Fibroblast of pulmonary artery (primary cell): ENCODE measurements around the gene CSK.

ENCODE experiments used
- DNase-seq: peaks from one replicate; pipeline ENCODE4 v3.0.0-alpha.2; 2010; ENCODE audit warnings: low read depth
- H3K4me3 ChIP-seq: replicated peaks from 2 replicates; pipeline ENCODE4 v1.5.1; 2011; ENCODE audit warnings: low read depth, mild to moderate bottlenecking, control low read depth, low read length, moderate library complexity
- TF ChIP-seq, protein P1 (sequence below): IDR thresholded peaks from 2 replicates; pipeline ENCODE4 v1.5.1; 2011; ENCODE audit warnings: mild to moderate bottlenecking, control low read depth, low read length, inconsistent platforms; ENCODE audit errors: missing control alignments

Gene CSK

DNA sequence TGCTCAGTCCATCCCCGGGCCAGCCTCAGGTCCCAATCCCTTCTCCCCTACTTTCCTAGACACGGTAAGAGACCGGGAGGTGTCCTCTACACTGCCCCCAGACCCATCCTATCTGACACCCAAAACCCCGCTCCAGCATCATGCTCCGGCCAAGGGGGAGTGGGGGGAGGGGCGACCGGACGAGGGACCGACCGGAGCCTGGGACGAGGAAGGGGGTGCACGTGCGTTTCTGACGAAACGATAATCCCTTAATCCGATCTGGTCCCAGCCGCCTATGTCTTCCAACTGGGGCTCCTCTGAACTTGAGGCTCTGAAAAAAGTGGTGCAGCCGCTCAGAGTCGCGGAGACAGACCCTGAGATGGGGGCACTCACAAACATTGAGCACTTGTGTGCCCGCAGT is 45.0 kb downstream of the CSK start:
- DNase-seq: no peak
- TF ChIP-seq, protein P1, sequence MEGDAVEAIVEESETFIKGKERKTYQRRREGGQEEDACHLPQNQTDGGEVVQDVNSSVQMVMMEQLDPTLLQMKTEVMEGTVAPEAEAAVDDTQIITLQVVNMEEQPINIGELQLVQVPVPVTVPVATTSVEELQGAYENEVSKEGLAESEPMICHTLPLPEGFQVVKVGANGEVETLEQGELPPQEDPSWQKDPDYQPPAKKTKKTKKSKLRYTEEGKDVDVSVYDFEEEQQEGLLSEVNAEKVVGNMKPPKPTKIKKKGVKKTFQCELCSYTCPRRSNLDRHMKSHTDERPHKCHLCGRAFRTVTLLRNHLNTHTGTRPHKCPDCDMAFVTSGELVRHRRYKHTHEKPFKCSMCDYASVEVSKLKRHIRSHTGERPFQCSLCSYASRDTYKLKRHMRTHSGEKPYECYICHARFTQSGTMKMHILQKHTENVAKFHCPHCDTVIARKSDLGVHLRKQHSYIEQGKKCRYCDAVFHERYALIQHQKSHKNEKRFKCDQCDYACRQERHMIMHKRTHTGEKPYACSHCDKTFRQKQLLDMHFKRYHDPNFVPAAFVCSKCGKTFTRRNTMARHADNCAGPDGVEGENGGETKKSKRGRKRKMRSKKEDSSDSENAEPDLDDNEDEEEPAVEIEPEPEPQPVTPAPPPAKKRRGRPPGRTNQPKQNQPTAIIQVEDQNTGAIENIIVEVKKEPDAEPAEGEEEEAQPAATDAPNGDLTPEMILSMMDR: no peak
- no peak overlapping the region for H3K4me3 ChIP-seq

DNA sequence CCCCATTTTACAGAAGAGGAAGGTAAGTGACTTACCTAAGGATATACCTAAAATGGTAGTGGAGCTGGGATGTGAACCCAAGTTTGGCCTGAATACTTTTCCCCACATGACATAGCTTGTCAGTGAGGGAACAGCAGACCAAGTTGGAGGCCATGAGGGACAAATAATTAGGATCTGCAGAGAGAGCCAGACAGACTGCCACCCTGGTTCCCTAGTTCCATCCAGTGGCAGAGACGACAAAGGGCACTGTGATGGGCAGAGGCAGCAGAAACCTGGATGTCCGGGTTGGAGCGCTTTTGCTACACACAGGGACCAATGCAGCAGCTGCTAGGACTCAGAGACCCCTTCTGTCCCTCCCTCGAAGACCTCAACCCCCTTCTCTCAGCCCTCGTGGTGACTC is 45.7 kb downstream of the CSK start:
- H3K4me3 ChIP-seq: no peak overlapping the region
- no peak for DNase-seq
- TF ChIP-seq, protein P1: no peak

DNA sequence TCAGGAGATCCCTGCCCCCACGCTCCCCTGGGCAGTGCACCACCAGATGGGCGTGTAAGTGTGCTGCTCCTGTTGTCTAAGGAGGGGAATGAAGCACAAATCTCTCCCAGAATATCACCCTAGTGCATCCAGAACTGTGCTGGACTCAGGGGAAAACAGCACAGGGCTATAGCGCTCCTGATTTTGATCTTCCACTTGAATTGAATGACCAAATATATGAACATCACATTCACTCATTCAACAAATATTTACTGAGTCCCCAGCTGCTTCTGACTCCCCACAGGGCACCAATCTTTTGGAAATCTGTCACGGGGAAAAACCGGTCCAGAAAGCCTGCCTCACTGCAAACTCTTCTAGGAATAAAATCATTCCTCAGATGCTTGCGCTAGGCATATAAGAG is 47.0 kb downstream of the CSK start:
- TF ChIP-seq, protein P1: no peak
- no peak overlapping the region for H3K4me3 ChIP-seq
- no peak for DNase-seq

DNA sequence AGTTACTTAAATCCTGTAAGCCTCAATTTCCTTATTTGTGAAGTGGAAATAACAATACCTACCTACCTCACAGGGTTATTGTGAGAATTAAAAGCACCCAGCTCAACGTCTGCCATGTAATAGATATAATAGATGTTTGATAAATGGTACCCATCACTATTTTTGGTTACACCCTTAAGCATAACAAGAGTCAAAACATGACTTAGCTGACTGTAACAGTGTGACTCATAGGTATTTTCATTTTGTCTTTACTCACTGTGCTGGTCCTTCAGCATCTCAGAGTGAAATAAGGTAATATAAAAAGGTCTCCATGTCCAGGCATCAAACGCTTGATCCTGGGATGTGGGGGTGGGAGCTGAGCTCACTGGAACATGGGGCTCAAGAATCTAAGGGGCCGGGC is 47.6 kb downstream of the CSK start:
- no peak for DNase-seq
- no peak overlapping the region for H3K4me3 ChIP-seq
- TF ChIP-seq, protein P1: no peak

DNA sequence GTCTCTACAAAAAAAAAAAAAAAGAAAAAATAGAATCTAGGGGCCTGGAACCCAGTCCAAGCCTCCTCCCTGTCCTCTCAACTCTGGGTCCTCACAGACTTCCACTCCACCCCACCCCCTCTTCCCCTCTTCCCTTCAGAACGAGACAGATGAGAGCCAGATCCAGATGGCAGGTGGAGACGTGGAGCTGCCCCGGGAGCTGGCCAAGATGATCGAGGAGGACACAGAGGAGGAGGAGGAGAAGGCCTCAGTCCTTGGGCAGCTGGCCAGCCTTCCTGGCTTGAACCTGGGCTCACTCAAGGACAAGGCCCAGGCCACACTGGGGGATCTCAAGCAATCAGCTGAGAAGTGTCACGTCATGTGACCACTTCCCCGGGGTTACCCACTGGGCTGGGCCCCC is 48.1 kb downstream of the CSK start:
- no peak for DNase-seq
- no peak overlapping the region for H3K4me3 ChIP-seq
- TF ChIP-seq, protein P1: no peak

DNA sequence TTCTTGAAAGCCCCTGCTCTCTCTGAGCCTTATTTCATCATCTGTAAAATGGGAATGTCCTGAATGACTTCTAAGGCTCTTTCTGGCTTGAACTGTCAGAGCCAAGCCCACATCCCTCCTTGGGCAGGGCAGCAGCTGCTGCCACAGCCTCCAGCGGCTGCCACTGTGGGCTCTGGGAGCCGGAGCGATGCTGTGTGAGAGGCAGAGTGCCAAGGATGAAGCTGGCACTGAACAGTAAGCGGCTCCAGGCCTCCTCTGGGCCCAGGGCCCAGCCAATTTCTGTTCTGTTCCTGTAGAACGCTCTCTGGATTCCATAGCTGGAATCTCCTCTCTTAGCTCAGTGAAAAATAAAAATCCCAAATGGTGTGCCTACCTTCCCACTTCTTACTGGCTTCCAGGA is 49.0 kb downstream of the CSK start:
- DNase-seq: no peak
- TF ChIP-seq, protein P1: no peak
- H3K4me3 ChIP-seq: no peak overlapping the region

DNA sequence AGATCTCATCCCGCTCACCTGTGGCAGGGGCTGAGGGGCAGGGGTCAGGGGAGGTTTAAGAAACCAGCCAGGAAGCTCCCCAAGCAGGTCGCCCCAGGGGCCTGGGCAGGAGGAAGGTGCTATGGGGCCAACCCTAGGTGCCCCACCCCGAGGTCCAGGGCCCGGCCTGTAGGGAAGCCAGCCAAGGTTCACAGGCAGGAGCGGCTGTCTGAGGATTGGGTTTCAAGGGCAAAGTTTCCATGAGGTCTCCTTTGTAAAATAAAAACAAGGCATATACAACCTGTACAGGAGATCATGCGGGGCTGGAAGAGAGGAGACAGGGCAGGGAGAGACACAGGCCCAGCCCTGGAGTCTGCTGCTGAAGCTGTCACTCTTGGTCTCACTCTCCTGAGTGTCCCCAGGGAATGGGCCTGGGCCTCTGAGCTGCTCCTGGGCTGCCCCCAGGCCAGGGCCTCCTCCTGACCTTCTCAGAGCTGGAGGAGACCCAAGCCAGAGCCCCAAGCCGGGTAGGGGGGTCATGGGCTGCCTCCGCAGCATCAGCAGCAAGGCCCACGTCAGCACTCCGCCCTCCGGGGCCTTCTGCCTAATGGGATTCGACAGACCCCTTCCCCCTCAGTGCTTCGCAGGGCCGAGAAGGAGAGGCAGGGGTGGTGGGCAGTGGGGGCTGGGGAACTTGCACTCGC is 50.1 kb downstream of the CSK start:
- no peak overlapping the region for H3K4me3 ChIP-seq
- DNase-seq: no peak
- TF ChIP-seq, protein P1: no peak
